NCI-H1694 treated with DMSO at 0.1 percent for 48 hours (cell line): ENCODE measurements around the gene YPEL3.

Experiments used
- DNase-seq: peaks from one replicate; lab custom pipeline; 2025; lab: John Stamatoyannopoulos, UW

The YPEL3 gene

DNA sequence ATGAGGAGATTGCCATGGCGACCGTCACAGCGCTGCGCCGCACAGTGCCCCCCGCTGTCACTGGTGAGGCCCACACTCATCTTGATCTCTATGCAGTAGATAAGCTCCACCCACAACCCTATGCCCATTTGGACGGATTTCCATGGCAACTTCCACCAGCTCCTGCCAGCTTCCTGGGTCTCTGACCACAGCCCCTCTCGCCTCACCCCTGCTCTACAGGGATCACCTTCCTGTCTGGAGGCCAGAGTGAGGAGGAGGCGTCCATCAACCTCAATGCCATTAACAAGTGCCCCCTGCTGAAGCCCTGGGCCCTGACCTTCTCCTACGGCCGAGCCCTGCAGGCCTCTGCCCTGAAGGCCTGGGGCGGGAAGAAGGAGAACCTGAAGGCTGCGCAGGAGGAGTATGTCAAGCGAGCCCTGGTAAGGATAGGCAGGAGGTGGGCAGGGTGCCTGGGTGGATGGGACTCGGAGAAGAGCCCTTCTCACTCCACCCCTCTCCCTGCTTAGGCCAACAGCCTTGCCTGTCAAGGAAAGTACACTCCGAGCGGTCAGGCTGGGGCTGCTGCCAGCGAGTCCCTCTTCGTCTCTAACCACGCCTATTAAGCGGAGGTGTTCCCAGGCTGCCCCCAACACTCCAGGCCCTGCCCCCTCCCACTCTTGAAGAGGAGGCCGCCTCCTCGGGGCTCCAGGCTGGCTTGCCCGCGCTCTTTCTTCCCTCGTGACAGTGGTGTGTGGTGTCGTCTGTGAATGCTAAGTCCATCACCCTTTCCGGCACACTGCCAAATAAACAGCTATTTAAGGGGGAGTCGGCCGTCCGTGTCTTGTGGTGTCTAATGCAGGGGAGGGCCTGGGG, 26.2 kb downstream of the YPEL3 start:
- no peak for DNase-seq

DNA sequence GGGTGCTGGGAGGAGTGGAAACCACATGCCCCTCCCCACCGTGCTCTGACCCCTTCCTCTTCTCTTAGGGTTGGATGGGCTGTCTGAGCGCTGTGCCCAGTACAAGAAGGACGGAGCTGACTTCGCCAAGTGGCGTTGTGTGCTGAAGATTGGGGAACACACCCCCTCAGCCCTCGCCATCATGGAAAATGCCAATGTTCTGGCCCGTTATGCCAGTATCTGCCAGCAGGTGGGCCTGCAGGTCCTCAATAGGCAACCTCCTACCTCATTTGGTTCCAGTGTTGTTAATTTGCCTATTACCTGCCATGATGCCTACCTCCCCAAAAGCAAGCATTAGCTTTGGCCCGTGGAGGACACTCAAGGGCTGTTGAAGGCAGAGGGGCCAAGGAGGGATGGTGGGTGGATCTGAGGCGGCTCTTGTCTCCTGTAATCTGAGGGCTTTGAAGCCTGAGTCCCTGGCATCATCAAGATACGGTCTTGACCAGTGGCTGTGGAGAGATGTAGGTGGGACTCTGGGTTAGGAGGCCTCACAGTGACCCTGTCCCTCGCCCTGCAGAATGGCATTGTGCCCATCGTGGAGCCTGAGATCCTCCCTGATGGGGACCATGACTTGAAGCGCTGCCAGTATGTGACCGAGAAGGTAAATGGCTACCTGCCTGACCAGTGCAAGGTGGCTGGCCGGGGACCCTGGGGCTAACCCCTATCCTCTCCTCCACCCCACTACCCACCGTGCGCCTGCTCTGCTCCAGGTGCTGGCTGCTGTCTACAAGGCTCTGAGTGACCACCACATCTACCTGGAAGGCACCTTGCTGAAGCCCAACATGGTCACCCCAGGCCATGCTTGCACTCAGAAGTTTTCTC, 27.0 kb downstream of the YPEL3 start:
- no peak for DNase-seq

DNA sequence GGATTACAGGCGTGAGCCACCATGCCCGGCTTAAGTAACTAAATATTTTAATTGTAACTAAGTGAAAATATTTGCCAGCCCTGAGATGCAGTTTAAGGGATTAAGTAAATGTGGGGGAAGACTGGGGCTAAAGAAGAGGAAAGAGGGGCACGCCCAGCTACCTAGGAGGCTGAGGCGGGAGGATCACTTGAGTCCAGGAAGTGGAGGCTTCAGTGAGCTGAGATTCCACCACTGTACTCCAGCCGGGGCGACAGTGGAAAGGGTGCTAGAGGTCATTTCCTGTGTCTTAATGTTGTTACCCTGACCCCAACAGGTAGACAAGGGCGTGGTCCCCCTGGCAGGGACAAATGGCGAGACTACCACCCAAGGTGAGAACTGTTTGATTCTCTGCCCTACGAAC, 27.7 kb downstream of the YPEL3 start:
- DNase-seq: no peak

DNA sequence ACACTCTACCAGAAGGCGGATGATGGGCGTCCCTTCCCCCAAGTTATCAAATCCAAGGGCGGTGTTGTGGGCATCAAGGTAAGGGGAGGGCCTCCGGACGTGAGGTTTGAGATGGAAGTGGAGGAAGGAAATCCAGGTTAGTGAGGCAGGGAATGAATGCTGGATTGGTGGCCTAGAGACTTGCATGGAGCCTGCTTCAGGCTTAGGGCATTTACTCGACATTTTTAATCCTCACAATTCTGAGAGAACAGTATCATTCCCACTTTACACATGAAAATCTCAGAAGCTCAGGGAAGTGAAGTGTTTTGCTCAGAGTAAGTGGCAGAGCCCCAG, 28.5 kb downstream of the YPEL3 start:
- DNase-seq: no peak

DNA sequence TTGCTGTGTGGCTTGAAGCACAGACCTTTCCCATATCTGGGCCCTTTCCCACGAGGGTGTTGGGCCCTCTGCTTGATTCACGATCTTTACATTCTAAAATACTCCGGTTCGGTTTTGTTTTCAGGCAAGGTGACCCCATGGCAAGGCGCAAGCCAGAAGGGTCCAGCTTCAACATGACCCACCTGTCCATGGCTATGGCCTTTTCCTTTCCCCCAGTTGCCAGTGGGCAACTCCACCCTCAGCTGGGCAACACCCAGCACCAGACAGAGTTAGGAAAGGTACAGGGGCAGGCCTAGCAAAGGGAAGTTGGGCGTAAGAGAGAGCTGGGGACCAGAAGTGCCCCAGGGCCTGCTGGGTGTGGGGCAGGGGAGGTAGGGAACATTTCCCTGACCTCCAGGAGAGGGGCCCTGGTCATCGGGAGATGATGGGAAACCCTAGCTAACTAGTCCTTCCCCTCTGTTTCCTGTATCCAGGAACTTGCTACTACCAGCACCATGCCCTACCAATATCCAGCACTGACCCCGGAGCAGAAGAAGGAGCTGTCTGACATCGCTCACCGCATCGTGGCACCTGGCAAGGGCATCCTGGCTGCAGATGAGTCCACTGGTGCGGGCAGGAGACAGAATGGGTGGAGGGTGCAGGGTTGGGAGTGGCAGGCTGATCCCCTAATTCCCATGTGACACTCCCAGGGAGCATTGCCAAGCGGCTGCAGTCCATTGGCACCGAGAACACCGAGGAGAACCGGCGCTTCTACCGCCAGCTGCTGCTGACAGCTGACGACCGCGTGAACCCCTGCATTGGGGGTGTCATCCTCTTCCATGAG, 29.0 kb downstream of the YPEL3 start:
- DNase-seq: no peak

DNA sequence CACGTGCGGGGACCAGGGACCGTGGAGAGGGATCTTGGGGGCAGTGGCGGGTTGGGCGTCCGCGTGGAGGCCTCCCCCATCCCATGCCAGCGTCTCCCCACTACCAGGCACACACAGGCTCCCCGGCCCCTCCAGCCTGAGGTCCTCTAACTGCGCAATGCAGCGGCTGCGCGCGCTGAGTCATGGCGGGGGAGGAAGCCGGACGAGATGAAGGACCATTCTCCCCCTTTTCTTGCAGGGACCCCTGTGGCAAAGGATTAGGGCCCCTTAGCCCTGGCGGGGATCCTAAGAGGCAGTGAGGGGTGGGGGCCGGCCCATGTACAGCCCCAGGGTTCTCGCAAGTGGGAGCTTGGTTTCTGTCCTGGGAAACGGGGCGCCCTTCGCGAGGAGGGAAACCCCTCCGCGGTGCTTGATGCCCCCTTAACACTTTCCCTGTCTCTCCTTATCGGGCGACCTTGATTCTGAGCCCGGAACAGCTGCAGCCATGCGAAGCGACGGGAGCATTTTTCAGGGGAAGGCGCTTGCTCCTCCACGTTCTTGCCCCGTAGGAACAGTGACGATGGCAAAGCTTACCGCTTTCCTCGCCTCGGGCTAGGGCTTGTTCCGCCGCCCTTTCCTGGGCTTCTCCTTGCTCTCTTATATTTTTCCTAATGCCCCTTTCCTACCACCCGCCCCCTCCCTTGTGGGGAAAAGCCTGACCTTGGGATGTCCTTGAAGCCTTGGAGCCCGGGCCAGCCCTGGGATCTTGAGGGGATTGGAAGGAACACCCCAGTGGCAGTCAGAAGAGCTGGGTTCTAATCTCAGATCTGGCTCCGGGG, 29.9 kb downstream of the YPEL3 start:
- DNase-seq: no peak

DNA sequence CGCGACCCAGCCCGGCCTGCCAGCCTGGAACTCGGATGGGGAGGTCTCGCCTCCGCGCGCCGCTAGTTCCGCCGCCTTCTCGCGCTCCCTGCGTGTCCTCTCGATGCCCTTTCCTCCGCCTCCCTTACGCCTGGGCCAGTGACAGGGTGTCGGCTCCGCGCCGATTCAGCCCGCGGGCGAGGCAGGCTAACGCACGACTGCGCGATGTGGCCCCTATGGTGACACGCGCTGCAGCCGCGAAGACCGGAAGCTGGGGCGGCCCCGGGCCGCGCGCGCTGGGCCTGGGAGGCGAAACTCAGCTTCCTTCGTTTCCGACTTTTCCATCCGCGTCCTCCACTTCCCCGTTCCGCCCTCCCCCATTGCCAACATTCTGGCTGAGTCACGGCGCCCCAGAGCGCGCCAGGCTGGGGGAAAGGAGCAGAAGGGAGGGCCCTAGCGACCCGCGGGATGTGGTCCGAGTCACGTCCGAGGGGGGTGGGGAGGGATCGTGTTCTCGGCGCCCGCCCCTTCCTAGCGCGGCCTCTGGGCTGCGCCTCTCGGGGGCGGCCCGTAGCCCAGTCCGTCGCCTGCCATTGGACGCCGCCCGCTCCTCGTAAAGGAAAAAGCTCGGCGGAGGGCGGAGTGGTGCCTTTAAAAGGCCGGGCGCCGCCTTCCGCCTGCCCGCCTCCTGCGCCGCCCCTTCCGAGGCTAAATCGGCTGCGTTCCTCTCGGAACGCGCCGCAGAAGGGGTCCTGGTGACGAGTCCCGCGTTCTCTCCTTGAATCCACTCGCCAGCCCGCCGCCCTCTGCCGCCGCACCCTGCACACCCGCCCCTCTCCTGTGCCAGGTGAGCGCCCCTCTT, 30.7 kb downstream of the YPEL3 start, which contains the start of gene ALDOA:
Gene ALDOA (plus strand): TSS at position 659 of the 841 bp plus-strand sequence. CDS start 1,138 bp downstream, outside the sequence.
- DNase-seq: peak; percentile 83

DNA sequence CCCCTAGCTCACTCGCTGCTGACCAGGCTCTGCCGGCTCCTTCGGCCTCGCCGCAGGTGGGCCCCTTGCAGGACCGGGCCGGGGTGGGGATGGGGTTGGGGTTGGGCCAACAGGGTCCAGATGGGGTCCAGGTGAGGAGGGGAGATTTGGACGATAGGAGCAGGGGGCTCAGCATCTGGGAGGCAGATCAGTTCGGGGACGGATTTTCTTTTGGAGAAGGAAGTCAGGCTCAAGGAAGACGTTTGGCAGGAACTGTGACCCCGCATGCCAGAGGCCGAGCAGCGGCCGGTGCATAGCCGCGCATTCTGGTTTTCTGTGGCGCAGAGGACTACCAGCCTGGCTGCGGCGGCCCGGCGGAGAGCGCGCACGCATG, 31.3 kb downstream of the YPEL3 start:
- no peak for DNase-seq

DNA sequence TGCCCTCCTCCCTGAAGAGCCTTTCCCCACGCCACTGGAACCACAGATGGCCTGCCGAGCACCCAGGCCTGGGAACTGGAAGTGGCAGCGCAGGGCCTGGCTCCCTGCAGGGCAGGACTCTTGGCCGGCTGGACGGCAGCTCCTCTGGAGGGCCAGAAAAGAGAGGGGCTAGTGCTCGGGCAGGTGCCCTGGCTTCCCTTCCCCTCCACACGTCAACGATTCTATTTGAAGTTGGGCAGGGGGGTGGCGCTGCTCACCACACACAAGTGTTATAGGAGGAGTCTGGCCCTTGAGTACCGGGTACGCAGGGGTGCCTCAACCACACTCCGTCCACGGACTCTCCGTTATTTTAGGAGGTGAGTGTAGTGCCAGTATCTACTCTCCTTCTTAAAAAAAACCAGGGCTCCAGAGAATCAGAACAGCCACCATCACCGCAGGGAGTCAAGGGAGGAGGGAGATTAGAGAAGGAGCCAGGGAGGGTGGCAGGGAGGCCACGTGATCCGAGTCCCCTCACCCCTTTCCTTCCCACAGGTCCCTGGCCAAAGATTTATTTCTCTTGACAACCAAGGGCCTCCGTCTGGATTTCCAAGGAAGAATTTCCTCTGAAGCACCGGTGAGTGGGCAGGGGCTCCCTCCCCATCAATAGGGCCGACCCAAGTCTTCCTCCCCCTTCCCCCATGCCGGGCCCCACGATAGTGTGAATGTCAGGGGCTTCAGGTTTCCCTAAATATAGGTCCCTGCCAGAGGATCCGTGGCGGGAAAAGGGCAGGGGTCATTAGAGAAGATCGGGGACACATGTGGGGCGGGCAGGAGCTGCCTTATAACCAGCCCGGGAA, 31.9 kb downstream of the YPEL3 start:
- DNase-seq: peak; percentile 33

DNA sequence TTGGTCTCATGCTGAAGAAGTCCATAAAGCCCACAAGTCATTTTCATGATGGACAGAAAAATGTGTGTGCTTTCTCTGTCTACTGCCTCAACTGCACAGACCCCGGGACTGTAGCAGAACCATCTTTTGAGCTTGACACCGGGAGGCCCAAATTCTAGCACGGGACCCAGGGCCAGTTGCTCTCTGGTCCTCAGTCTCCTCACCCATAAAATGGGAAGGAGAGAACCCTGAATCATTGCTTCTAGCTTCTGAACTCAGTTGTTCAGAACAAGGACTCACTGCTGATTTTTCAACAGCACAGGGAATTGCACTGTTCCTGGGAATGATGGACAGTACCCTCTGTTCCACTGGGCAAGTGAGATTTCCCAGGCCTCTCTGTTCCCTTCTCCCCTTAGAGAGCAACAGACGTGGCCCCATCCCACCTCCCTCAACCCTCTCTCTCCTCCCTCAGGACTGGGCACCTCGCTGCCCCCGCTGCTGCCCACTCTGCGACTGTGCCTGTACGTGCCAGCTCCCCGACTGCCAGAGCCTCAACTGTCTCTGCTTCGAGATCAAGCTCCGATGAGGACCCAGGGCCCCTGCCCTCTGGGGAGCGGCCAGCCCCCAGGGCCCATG, 32.6 kb downstream of the YPEL3 start:
- no peak for DNase-seq

DNA sequence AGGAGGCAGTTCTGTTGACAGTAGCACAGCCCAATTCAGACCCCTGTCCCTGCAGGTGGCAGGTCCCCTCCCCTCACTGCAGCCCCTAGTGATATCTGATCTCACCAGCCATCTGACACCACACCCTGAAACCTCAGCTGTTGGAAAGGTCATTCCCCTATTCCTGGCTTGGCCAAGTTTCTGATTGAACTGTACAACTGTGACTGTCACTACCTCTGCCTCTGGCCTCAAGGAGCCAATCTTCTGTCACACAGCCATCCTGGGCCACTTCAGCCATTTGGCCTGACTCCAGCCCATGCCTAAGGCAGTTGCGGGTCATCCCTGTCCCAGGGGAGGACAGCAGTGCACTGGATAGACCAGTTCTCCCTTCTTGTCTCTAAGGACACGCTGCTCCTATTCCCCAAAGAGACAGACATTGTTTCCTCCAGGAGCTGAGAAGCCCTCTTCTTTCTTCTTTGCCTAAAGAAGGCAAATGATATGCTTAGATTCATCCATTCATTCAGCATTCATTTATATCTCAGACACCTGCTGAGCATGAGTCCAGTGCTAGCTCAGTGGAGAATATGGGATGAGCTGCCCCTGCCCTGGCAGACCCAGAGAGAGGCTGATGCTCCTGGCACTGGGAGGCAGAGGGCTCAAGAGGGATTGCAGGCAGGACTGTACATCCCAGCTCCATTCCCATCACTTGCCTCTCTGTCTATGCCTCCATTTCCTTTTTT, 35.0 kb downstream of the YPEL3 start:
- DNase-seq: no peak

DNA sequence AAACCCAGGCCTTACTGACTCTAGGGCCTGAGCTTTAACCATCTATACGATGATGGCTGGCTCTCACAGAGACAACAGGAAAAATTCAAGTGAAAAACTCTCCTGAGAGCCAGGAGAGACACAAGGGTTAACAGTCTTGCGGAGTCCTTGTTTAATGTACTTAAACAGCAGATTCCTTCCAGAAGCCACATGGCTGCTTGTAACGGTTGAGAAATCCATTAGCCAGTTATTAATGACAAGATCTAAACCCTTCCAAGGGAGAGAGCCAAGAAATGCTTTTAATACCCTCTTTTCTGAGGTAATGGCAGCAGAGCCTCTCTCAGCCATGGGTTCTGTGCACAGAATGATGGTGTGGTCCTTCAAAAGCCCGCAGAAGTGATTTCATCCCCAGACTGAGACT, 35.7 kb downstream of the YPEL3 start:
- no peak for DNase-seq

DNA sequence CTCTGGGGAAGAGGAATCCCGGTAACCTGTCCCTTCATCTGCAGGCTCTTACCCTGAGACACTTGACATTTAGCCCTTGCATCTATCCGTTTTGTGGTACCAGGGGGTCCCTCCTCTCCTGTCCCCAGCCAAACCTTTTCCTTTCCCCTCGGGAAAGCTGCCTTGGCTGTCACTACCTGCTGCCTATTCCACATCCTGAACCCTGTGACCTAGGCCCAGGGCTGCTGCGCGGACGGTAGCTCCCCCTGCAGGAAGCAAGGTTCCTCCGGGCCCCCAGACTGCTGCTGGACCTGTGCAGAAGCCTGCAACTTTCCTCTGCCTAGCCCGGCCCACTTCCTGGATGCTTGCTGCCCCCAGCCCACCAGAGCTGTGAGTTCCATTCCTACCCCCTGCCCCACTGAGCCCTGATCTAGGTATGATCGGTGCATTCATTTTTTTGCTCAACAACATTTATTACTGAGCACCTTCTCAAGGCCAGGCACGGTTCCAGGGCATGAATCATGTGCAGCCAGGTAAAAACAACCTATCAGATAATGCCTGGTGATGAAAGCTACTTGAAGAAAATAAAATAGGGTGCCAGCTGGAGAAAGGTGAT, 41.0 kb downstream of the YPEL3 start:
- DNase-seq: peak; percentile 9

DNA sequence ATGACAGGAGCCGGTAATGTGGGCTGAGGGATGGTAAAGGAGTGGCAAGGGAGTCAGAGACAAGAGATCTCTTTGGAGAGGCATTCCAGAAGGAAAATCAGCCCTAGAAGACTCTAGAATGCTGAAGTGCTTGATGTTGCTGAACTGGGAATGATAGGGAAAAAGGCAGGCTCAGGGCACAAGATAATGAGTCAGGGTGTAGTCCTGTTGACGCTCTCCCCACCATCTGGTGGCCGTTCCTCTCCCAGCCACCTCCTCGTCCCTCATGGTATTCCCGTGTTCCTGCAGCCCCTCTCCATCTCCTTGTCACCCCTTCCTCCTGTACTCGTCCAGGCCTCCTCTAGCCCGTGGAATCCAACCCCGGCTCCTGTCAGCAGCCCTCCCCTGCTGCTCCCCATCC, 41.6 kb downstream of the YPEL3 start:
- no peak for DNase-seq

DNA sequence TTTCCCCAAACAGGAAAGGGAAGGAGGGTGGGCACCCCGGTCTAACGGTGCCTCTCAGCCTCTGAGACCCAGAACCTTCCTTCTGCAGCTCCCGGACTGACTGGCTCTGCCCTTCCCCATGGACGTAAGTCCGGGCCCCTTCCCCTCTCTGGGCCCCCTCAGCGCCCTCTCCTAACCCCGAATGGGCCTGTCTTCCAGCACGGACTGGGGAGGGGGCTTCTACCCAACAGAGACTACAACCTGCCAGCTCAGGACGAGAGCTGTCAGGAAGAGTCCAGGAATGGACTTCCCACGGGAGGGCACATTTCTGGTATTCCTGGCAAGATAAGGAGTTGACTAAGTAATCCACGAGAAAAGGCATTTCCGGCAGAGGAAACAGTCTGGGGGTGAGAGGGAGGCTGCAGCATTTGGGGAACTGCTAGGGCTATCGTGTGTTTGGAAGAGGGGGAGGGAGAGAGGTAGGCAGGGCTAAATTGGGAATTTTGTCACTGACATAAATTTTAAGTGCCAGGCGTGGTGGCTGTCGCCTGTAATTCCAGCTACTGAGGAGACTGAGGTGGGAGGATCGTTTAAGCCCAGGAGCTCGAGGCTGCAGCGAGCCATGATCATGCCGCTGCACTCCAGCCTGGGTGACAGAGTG, 42.5 kb downstream of the YPEL3 start:
- no peak for DNase-seq

DNA sequence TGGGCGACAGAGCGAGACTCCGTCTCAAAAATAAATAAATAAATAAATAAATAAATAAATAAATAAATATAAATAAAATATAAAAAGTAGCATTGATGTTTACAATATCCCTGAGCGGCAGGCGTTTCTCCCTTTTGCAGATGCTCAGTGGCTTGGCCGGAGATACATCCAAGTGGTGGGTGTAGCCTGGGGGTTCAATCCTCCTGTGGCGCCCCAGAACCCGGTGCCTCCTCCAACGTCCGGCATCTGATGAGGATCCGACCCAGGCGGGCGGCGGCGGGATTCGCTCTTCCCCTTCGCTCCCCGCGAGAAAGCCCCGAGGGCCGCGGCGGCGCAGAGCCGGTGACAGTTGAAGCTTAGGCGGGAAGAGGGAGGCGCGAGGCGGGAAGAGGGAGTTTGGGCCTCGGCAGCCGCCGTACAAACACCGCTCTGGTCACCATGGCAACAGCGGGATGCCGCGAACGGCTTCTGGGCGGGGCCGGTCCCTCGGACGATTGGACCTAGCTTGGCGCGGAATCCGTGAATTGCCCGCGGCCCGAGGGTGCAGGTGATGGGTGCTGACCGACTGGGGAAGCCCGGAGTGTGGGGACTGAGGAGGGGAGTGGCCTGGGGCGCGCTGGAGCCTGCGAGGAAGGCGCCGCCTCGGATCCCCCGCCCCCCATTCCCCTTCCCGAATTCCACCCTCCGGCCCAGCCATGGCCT, 43.2 kb downstream of the YPEL3 start:
- DNase-seq: peak; percentile 68

DNA sequence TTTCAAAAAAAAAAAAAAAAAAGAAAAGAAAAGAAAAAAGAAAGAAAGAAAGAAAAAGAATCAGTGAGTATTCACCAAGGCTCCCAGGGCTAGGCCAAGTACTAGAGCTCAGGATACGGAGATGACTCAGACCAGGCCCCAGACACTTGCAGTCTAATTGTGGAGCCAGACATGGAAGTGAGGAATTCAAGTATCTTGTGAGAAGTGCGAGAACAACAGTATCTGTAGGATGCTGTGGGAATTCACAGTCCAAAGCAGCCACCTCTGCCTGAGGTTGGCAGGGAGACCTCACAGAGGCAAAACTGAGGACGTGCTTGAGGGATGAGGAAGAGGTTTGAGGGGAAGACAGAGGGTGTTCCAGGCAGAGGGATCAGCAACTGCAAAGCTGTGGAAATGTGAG, 44.5 kb downstream of the YPEL3 start:
- DNase-seq: no peak
